Mesothelial cell of epicardium (in vitro differentiated cells): ENCODE data around the gene CTBP1. TPM values are rescaled to one million over a fixed set of nuclear protein-coding genes. Genes with fewer than 3 reads are reported as not detected.
"Not testable (repeated sequence)": the region's sequence is repeated elsewhere in the genome, so short reads cannot be mapped to it uniquely, and the experiment has no call there.

Experiments
- DNase-seq, 2 experiments: peaks; one replicate each; pipeline ENCODE4 v3.0.0; 2021; ENCODE audit warnings: low spot score in 2 of 2; ENCODE audit not compliant: unreplicated experiment in 2 of 2
- H3K27ac Mint-ChIP-seq: 2 replicates; pipeline ENCODE4 v1.8.0; 2021; ENCODE audit warnings: mixed read lengths
- H3K27me3 Mint-ChIP-seq: 2 replicates; pipeline ENCODE4 v1.8.0; 2021; ENCODE audit warnings: low read depth, mixed read lengths
- H3K36me3 Mint-ChIP-seq: 2 replicates; pipeline ENCODE4 v1.8.0; 2021; ENCODE audit warnings: mixed read lengths
- H3K4me1 Mint-ChIP-seq: 2 replicates; pipeline ENCODE4 v1.8.0; 2021; ENCODE audit warnings: mixed read lengths
- H3K4me3 Mint-ChIP-seq: 2 replicates; pipeline ENCODE4 v1.8.0; 2021; ENCODE audit warnings: mild to moderate bottlenecking, moderate library complexity, mixed read lengths
- H3K9me3 Mint-ChIP-seq: 2 replicates; pipeline ENCODE4 v1.8.0; 2021; ENCODE audit warnings: mixed read lengths
- CTCF ChIP-seq: fragments of 200-600 bp; sonication (generic); IDR thresholded peaks from one replicate; pipeline ENCODE4 v1.5.0; 2021; ENCODE audit warnings: antibody characterized with exemption; ENCODE audit not compliant: unreplicated experiment
- total RNA-seq: library from RNA; stranded (reverse); gene quantifications from 3 replicates; pipeline ENCODE4 v1.2.1, GENCODE V29; 2021

CTBP1 gene
- total RNA-seq, 1 donor from 2014 or later = 194 TPM

DNA sequence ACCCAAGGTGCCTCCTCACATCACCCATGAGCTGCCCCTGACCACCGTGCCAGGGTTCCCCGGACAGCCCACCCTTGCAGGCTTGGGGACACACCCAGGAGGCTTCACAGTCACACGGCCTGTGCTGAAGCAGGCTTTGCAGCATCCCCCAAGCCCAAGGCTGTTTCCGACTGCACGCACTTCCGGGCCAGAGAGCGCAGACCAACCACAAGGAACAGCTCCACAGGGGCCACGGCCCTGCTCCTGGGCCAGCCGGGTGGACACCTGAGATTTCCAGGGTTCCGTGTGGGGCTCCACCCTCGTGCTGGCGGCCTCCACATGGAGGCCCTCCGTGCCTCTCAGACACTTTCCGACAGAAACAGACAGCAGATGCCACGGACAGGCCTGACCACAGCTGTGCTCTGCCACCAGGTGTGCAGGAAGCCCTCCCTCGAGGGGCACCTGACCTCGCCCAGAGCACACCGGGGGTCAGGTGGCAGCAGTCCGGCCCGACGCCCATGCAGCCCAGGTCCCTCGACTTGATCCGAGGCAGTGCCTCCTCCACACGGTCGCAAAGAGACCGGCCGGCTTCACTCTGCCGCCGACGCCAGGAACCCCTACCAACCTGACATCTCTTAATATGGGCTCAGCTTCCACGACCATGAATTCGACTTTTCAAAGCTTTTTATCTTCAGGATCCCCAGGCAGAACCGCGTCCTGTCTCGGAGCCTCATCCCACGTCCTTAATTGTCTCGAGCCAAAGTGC lies 8.0 kb downstream of the CTBP1 start:
- no peak overlapping the region for H3K4me3 Mint-ChIP-seq
- H3K27ac Mint-ChIP-seq = no peak overlapping the region
- no peaks in the 10 kb centered on the region for H3K9me3 Mint-ChIP-seq
- peaks cover 14% of the 10 kb centered on the region for H3K4me1 Mint-ChIP-seq
- no peaks in the 10 kb centered on the region for H3K27me3 Mint-ChIP-seq
- no peak for DNase-seq
- no peak for TF ChIP-seq CTCF
- H3K36me3 Mint-ChIP-seq = peaks cover 12% of the 10 kb centered on the region

GRCh38 chr4:1239950-1240307 lies 9.0 kb downstream of the CTBP1 start:
- H3K36me3 Mint-ChIP-seq = peaks cover 18% of the 10 kb centered on the region
- H3K4me1 Mint-ChIP-seq = peaks cover 5% of the 10 kb centered on the region
- DNase-seq = no peak
- no peaks in the 10 kb centered on the region for H3K9me3 Mint-ChIP-seq
- no peaks in the 10 kb centered on the region for H3K27me3 Mint-ChIP-seq
- no peak overlapping the region for H3K4me3 Mint-ChIP-seq
- no peak for TF ChIP-seq CTCF
- H3K27ac Mint-ChIP-seq = no peak overlapping the region

- Mint-ChIP-seq H3K27ac (no peak overlapping the region), H3K4me1 (peaks cover under 1% of the 10 kb centered on the region), H3K9me3 (no peaks in the 10 kb centered on the region), H3K4me3 (no peak overlapping the region), H3K36me3 (peaks cover 23% of the 10 kb centered on the region), H3K27me3 (no peaks in the 10 kb centered on the region)
- DNase-seq = no peak
- TF ChIP-seq CTCF = no peak
These were observed 9.6 kb downstream of the CTBP1 start for GRCh38 chr4:1239141-1239949.

DNA sequence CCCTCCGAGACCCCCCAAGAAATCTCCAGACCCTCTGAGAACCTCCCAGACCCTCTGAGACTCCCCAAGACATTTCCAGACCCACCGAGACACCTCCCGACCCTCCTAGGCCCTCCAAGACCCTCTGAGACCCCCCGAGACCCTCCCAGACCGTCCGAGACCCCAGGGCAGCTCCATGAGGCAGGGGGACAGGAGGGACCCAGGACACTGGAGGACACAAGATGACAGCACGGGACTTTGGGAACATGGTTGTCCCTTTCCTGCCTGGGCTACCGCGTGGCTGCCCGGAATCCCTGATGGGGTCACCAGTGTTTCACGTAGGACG lies 10.3 kb downstream of the CTBP1 start:
- no peak overlapping the region for H3K27ac Mint-ChIP-seq
- H3K4me1 Mint-ChIP-seq = peaks cover 6% of the 10 kb centered on the region
- no peaks in the 10 kb centered on the region for H3K9me3 Mint-ChIP-seq
- peaks cover 26% of the 10 kb centered on the region for H3K36me3 Mint-ChIP-seq
- no peak for TF ChIP-seq CTCF
- no peak overlapping the region for H3K4me3 Mint-ChIP-seq
- no peak for DNase-seq
- no peaks in the 10 kb centered on the region for H3K27me3 Mint-ChIP-seq

GRCh38 chr4:1237981-1238675 lies 10.8 kb downstream of the CTBP1 start:
- DNase-seq = no peak
- Mint-ChIP-seq H3K9me3 (no peaks in the 10 kb centered on the region), H3K4me3 (no peak overlapping the region), H3K36me3 (peaks cover 26% of the 10 kb centered on the region), H3K27ac (no peak overlapping the region), H3K27me3 (no peaks in the 10 kb centered on the region), H3K4me1 (peaks cover 8% of the 10 kb centered on the region)
- no peak for TF ChIP-seq CTCF

DNA sequence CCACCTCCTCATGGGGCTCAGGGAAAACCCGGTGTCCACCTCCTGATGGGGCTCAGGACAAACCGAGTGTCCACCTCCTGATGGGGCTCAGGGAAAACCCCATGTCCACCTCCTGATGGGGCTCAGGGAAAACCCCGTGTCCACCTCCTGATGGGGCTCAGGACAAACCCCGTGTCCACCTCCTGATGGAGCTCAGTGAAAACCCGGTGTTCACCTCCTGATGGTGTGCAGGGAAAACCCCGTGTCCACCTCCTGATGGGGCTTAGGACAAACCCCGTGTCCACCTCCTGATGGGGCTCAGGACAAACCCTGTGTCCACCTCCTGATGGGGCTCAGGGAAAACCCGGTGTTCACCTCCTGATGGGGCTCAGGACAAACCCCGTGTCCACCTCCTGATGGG lies 11.7 kb downstream of the CTBP1 start:
- H3K9me3 Mint-ChIP-seq, H3K4me3 Mint-ChIP-seq, H3K4me1 Mint-ChIP-seq, H3K27ac Mint-ChIP-seq, DNase-seq, H3K27me3 Mint-ChIP-seq: not testable (repeated sequence)
- peaks cover 30% of the 10 kb centered on the region for H3K36me3 Mint-ChIP-seq

- not testable (repeated sequence) for H3K4me1 Mint-ChIP-seq, H3K27me3 Mint-ChIP-seq
- peaks cover 31% of the 10 kb centered on the region for H3K36me3 Mint-ChIP-seq
These were observed 12.1 kb downstream of the CTBP1 start for GRCh38 chr4:1236836-1237235.

More at GRCh38 chr4:1236836-1237235, 12.1 kb downstream of the CTBP1 start:
- not testable (repeated sequence) for H3K4me3 Mint-ChIP-seq, H3K9me3 Mint-ChIP-seq, H3K27ac Mint-ChIP-seq, DNase-seq
